HG02943 (cell line): Measurements from ENCODE around the gene VIM.

ENCODE experiments used
- ATAC-seq: cut with Tn5 transposase; IDR thresholded peaks from one replicate; pipeline ENCODE4 v1.9.1; 2021; ENCODE audit warnings: mild to moderate bottlenecking, low read depth, moderate library complexity; ENCODE audit not compliant: unreplicated experiment

VIM gene

GRCh38 chr10:17229967-17230682, 2.1 kb downstream of the VIM start:
- peak; percentile 48 for ATAC-seq

GRCh38 chr10:17231788-17232187, 3.7 kb downstream of the VIM start:
- ATAC-seq = no peak

DNA sequence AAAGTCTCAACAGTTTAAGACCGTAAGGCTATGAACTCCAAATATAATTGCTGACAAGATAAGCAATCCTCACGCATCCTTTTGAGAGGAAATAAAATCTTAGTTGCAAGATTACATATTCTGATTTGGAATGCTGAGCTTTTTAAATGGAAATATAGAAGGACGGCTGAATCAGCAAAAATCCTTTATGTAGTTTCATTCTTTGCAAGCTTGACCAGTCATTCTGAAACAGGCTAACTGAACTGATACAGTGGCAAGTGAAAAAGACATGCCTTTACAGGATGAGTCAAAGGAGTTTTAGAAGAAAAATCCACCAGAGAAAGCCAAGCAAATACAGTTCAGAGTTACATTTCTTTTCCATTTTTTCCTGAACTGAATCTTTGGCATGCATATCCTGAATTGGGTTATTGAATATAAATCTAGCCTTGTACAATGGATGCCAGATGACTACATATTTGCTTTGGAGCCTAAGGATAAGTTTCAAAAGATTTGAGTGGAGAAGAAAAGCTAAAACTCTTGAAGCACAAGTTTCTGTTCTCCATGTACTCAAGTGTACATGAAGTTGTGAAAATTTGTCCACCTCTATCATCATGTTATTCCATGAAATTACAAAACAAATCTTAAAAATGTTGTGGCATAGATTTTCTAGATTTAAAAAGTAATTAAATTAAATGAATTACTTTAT, 4.4 kb downstream of the VIM start:
- no peak for ATAC-seq

DNA sequence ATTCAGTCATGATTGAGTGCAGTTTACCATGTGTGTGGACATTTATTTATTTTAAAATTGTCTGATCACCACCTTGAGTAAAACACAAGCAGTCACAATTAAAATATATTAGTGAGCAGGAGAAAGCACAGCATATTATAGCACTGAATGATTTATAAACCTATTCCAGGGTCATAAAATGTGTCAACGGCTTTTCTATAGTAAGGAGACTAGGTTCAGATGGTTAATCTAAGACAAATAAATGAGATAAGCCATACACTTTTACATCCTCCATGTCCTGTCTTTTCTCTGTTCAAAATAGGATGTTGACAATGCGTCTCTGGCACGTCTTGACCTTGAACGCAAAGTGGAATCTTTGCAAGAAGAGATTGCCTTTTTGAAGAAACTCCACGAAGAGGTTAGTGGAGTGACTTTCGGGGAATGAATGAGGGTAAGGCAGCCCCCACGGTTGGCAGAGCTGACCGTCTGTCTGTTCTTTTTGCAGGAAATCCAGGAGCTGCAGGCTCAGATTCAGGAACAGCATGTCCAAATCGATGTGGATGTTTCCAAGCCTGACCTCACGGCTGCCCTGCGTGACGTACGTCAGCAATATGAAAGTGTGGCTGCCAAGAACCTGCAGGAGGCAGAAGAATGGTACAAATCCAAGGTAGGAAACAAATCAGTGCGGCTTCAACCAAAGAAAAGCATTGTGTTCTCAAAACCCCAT, 5.4 kb downstream of the VIM start:
- ATAC-seq = no peak

DNA sequence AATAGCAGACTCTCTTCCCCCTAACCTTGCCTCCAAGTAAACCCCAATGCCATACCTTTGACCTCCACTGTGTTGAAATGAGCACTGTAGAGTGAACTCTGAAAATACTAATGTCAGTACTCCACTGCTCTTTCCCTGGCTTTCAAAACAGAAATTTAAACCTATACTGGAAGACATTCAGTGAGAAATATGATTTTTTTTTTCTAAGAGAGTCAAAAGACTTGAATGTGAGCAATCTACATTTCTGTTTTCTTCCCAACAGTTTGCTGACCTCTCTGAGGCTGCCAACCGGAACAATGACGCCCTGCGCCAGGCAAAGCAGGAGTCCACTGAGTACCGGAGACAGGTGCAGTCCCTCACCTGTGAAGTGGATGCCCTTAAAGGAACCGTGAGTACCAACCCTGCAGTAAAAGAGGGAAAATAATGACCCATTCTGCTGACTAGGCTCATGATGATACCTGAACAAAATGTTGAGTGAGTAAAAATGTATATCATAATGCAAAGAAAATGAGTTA, 6.4 kb downstream of the VIM start:
- no peak for ATAC-seq

GRCh38 chr10:17235136-17235535, 7.1 kb downstream of the VIM start:
- no peak for ATAC-seq

- ATAC-seq = no peak
These were observed 8.6 kb downstream of the VIM start for GRCh38 chr10:17236468-17237148.

DNA sequence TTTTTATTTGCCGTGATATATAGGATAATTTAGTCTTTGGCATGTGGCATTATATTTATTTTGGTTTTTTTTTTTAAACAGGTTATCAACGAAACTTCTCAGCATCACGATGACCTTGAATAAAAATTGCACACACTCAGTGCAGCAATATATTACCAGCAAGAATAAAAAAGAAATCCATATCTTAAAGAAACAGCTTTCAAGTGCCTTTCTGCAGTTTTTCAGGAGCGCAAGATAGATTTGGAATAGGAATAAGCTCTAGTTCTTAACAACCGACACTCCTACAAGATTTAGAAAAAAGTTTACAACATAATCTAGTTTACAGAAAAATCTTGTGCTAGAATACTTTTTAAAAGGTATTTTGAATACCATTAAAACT, 9.1 kb downstream of the VIM start:
- no peak for ATAC-seq

GRCh38 chr10:17237915-17238444, 9.9 kb downstream of the VIM start:
- no peak for ATAC-seq

DNA sequence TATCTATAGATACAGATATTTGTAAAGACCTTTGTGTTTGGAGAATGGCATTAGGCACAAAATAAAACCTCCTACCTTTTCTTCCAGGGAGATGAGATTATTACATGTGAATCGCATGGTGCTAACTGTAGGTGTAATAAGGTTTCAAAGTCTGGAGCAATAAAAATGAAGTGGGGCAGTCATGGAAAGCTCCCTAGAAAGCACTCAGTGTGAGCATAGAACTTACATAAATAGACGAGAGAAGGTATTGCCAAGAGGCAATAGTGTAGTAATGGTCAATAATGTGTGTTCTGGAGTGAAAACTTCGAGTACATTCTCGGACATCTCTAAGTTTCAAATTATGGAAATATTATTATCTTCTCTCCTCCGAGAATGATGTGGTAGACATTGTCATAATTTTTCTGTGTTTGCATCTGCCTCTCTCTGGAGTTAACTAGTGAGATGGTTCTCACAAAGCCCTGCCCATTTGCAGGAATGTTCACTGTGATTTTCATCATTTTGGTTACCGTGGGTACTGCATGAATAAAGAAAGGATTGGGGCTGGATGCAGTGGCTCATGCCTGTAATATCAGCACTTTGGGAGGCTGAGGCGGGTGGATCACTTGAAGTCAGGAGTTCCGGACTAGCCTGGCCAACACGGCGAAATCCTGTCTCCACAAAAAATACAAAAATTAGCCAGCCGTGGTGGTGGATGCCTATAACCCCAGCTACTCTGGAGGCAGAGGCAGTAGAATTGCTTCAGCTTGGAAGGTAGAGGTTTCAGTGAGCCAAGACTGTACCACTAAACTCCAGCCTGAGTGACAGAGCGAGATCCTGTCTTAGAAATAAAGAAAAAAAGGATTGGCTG, 10.6 kb downstream of the VIM start:
- no peak for ATAC-seq

GRCh38 chr10:17239345-17240085, 11.5 kb downstream of the VIM start:
- no peak for ATAC-seq

DNA sequence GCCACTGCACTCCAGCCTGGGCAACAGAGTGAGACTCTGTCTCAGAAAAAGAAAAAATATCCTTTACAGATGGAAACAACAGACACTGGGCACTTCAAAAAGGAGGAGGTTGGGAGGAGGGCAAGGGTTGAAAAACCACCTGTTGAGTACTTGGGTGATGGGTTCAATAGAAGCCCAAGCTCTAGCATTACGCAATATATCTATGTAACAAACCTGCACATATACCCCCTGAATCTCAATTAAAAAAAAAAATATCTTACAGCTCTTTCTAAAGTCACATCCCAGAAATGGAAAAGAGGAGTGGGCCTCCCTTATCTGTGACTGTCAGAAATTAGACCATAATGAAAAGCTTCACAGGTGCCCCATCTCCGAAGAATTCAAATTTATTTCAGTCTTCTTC, 12.1 kb downstream of the VIM start:
- no peak for ATAC-seq

DNA sequence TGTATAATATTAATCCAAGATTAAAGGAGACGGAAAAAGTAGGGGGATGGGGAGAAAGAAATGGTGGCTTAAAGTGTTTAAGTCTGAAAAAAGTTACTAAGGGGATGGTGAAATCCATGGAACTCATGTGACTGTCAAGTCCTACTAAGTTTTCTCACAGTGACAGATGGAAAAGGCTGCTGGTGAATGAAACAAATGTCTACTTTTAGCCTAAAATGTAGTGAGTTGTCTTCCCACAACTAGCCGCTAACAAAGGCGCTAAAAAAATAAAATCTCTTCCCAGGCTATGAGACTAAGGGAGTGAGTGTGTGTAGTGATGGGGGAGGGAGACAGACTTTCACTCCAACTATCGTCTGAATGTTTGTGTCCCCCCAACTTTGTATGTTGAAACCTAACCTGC, 12.6 kb downstream of the VIM start:
- ATAC-seq = no peak

- no peak for ATAC-seq
These were observed 13.7 kb downstream of the VIM start for GRCh38 chr10:17241611-17242333.

DNA sequence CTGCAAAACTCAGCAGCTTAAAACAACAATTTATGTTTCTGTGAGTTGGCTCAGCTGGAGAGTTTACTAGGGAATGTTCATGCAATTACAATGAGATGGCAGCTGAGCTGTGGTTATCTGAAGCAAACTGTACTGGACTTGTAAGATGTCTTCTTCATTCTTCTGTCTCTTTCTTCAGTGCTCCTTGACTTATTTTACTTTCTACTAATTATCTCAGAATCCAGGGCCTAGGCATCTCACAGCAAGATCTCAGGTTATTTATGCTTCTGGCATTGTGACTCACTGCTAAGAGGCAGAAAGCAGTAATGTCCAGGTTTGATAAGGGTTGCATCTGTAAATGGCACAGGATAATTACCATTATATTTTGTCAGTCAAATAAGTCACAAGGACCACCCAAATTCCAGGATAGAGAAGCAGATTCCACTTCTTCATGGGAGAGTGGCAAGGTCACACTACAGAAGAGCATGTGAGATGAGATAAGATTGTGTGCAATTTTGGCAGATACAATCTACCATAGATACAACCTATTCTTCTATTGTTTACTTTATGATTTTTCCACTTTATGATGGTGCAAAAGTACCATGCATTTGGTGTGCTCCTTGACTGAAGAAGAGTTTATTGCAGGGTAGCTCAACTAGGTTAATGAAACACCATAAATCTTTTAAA, 16.8 kb downstream of the VIM start:
- no peak for ATAC-seq

GRCh38 chr10:17247210-17247609, 19.2 kb downstream of the VIM start:
- no peak for ATAC-seq

DNA sequence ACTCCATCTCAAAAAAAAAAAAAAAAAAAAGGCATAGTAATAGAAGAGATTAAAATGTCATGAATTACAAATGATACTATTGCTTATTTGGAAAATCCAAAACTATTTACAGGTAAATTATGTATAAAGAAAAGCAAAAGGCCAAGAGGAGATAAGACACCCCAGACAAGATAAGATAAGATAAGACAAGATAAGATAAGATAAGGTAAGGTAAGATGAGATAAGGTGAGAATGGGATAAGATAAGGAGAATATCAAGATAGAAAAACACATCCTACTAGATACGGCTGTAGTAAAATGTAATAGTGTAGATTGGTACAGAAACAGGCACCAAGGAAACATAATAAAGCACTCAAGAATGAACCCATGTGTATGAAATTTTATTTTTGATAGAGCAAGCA, 20.9 kb downstream of the VIM start:
- no peak for ATAC-seq

GRCh38 chr10:17249820-17250219, 21.8 kb downstream of the VIM start:
- no peak for ATAC-seq
